HepG2 (cell line): Measurements from ENCODE around the gene RUVBL1. TPM values are rescaled to one million over a fixed set of nuclear protein-coding genes. Genes with fewer than 3 reads are reported as not detected.

ENCODE experiments used
- CC2D1A ChIP-seq: sonication (generic); formaldehyde crosslinking; IDR thresholded peaks from 2 replicates; pipeline ENCODE4 v1.8.1; 2023; ENCODE audit warnings: mild to moderate bottlenecking, missing genetic modification reagents
- CHD2 ChIP-seq: IDR thresholded peaks from 2 replicates; pipeline ENCODE4 v1.6.1; 2011; ENCODE audit warnings: low read depth, low read length, improper control_type of control experiment
- HCFC1 ChIP-seq: fragments of 150-350 bp; IDR thresholded peaks from 2 replicates; pipeline ENCODE4 v1.6.1; 2014; ENCODE audit warnings: low read depth, low read length
- JARID2 ChIP-seq: sonication (generic); formaldehyde crosslinking; IDR thresholded peaks from 2 replicates; pipeline ENCODE4 v1.8.1; 2023; ENCODE audit warnings: missing genetic modification reagents, inconsistent platforms; ENCODE audit not compliant: insufficient replicate concordance
- MAFK ChIP-seq, 2 experiments: IDR thresholded peaks in 1 of 2; conservative IDR thresholded peaks in 1 of 2; 2 replicates each; pipeline ENCODE4 v1.6.1; 2011; ENCODE audit warnings: improper control_type of control experiment in 2 of 2, low read length in 2 of 2
- NRL ChIP-seq: sonication (generic); formaldehyde crosslinking; IDR thresholded peaks from 2 replicates; pipeline ENCODE4 v1.5.0; 2020; ENCODE audit warnings: missing genetic modification reagents, mild to moderate bottlenecking, moderate library complexity, borderline replicate concordance
- PAWR ChIP-seq: sonication (generic); formaldehyde crosslinking; IDR thresholded peaks from 2 replicates; pipeline ENCODE4 v1.4.0; 2020; ENCODE audit warnings: missing genetic modification reagents, mild to moderate bottlenecking, borderline replicate concordance
- SMAD9 ChIP-seq: sonication (generic); formaldehyde crosslinking; IDR thresholded peaks from 2 replicates; pipeline ENCODE4 v1.5.1; 2020; ENCODE audit warnings: mild to moderate bottlenecking, missing genetic modification reagents
- SMC3 ChIP-seq: IDR thresholded peaks from 2 replicates; pipeline ENCODE4 v1.6.1; 2011; ENCODE audit warnings: low read length, improper control_type of control experiment
- SP2 ChIP-seq: sonication (generic); formaldehyde crosslinking; IDR thresholded peaks from 2 replicates; pipeline ENCODE4 v1.5.1; 2020; ENCODE audit warnings: mild to moderate bottlenecking, missing genetic modification reagents
- STAT5B ChIP-seq: sonication (generic); formaldehyde crosslinking; IDR thresholded peaks from 2 replicates; pipeline ENCODE4 v1.4.0; 2020; ENCODE audit warnings: missing genetic modification reagents
- ZBTB21 ChIP-seq: sonication (generic); formaldehyde crosslinking; IDR thresholded peaks from 2 replicates; pipeline ENCODE4 v1.4.0; 2020; ENCODE audit warnings: missing genetic modification reagents
- ZNF251 ChIP-seq: sonication (generic); formaldehyde crosslinking; IDR thresholded peaks from 2 replicates; pipeline ENCODE4 v1.9.0; 2021; ENCODE audit warnings: mild to moderate bottlenecking, missing genetic modification reagents
- ZNF274 ChIP-seq: sonication (generic); formaldehyde crosslinking; IDR thresholded peaks from 2 replicates; pipeline ENCODE4 v1.5.1; 2020; ENCODE audit warnings: mild to moderate bottlenecking, missing genetic modification reagents
- ZNF432 ChIP-seq: sonication (generic); formaldehyde crosslinking; IDR thresholded peaks from 2 replicates; pipeline ENCODE4 v1.5.0; 2020; ENCODE audit warnings: missing genetic modification reagents, mild to moderate bottlenecking, borderline replicate concordance
- ZNF549 ChIP-seq: sonication (generic); formaldehyde crosslinking; IDR thresholded peaks from 2 replicates; pipeline ENCODE4 v1.5.0; 2020; ENCODE audit warnings: missing genetic modification reagents
- polyA plus RNA-seq, 8 experiments: library from polyadenylated mRNA; depleted of rRNA in 3 of 8; stranded (reverse) in 7 of 8; unstranded in 1 of 8; fragments of >200 nt; fragmentation: Illumina TruSeq in 4 of 8; extraction: Trizol in 4 of 8; gene quantifications; 2 replicates each; pipeline versions ENCODE4 v1.2.1 to v1.2.3, GENCODE V29; 2011 to 2016; ENCODE audit warnings: low read depth in 4 of 8, missing spikeins in 1 of 8, mixed read lengths in 1 of 8; ENCODE audit not compliant: insufficient read depth in 1 of 8
- total RNA-seq, 5 experiments: library from RNA; depleted of rRNA; stranded (reverse); fragments of >200 nt; fragmentation: Illumina TruSeq; extraction: Trizol; gene quantifications; 2 replicates each; pipeline ENCODE4 v1.2.3, GENCODE V29; 2016; ENCODE audit warnings: low read depth in 1 of 5
- TF ChIP-seq, protein P1 (sequence below): sonication (generic); formaldehyde crosslinking; IDR thresholded peaks from 2 replicates; pipeline ENCODE4 v1.5.0; 2020; ENCODE audit warnings: missing genetic modification reagents
- TF ChIP-seq, protein P2 (sequence below): sonication (generic); formaldehyde crosslinking; IDR thresholded peaks from 2 replicates; pipeline ENCODE4 v1.8.0; 2022; ENCODE audit warnings: mild to moderate bottlenecking, missing genetic modification reagents, moderate library complexity
- TF ChIP-seq, protein P3 (sequence below): sonication (generic); formaldehyde crosslinking; IDR thresholded peaks from 2 replicates; pipeline ENCODE4 v1.8.1; 2023; ENCODE audit warnings: mild to moderate bottlenecking, inconsistent platforms, moderate library complexity, missing genetic modification reagents, borderline replicate concordance
- TF ChIP-seq, protein P4 (sequence below): sonication (generic); formaldehyde crosslinking; IDR thresholded peaks from 2 replicates; pipeline ENCODE4 v1.8.0; 2022; ENCODE audit warnings: mild to moderate bottlenecking, missing genetic modification reagents; ENCODE audit not compliant: insufficient replicate concordance
- TF ChIP-seq, protein P5 (sequence below): sonication (generic); formaldehyde crosslinking; conservative IDR thresholded peaks from 2 replicates; pipeline ENCODE4 v1.4.0; 2020; ENCODE audit warnings: mild to moderate bottlenecking, missing genetic modification reagents, moderate library complexity

The RUVBL1 gene
- total and polyA plus RNA-seq, 2 of the 13 experiments (the other 11 are each of a cell fraction or from before 2014, with no cell fraction given), result 32.7 to 86.3 TPM

DNA sequence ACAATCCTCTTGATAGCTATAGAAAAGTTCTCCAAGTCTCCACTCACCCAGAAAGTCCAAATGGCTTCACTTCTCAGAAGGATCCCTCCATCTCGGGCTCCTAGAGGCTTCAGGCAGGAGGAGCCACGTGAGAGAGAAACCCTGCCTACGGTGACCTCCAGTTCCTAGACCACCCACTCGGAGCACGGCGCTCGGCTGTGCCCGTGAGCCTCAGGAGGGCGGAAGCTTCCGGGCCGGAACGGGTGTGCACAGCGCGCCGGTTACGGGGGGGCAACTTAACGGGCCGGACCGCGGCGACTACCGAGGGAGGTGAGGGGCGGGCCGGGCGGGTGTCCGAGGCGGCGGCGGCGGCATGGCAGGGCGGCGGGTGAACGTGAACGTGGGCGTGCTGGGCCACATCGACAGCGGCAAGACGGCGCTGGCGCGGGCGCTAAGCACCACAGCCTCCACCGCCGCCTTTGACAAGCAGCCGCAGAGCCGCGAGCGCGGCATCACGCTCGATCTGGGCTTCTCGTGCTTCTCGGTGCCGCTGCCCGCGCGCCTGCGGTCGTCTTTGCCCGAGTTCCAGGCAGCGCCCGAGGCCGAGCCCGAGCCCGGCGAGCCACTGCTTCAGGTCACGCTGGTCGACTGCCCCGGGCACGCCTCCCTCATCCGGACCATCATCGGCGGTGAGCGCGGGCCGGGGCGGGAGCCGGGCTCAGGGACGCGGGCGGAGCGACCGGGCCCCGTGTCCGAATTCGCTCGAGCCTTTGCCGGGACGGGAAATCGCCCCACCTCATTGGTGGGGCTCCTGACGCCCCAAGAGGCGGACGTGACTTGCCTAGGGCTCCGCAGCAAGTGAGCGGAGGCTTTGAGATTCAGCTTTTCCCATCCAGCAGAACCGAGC, 29.8 kb upstream of the RUVBL1 start, which contains the start of gene EEFSEC (continued):
- TF ChIP-seq ZNF432 (CRISPR knock-in tag) (no peak), ZNF251 (CRISPR knock-in tag) (no peak), HCFC1 (peak; percentile 65; the same call in 1 of the 2 replicates), SMC3 (no peak), CC2D1A (CRISPR knock-in tag) (no peak), ZNF274 (peak; percentile 89; the same call in 1 of the 2 replicates), SP2 (peak; percentile 80), CHD2 (no peak), NRL (CRISPR knock-in tag) (peak; percentile 87), PAWR (CRISPR knock-in tag) (0 out of 2 replicates have a peak, but pooled peaks have one; percentile 42), STAT5B (CRISPR knock-in tag) (peak; percentile 88), SMAD9 (CRISPR knock-in tag) (no peak), JARID2 (CRISPR knock-in tag) (no peak), ZNF549 (CRISPR knock-in tag) (no peak), ZBTB21 (CRISPR knock-in tag) (no peak), MAFK (conservative IDR thresholded peaks at IDR 0.05 in 1 of 2, IDR thresholded peaks at IDR 0.05 in 1 of 2; ENCODE audit: low read length in 2 of 2) (no peak)
- TF ChIP-seq, protein P1, sequence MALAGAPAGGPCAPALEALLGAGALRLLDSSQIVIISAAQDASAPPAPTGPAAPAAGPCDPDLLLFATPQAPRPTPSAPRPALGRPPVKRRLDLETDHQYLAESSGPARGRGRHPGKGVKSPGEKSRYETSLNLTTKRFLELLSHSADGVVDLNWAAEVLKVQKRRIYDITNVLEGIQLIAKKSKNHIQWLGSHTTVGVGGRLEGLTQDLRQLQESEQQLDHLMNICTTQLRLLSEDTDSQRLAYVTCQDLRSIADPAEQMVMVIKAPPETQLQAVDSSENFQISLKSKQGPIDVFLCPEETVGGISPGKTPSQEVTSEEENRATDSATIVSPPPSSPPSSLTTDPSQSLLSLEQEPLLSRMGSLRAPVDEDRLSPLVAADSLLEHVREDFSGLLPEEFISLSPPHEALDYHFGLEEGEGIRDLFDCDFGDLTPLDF (CRISPR knock-in tag), result peak; percentile 41; the same call in 1 of the 2 replicates
- TF ChIP-seq, protein P2, sequence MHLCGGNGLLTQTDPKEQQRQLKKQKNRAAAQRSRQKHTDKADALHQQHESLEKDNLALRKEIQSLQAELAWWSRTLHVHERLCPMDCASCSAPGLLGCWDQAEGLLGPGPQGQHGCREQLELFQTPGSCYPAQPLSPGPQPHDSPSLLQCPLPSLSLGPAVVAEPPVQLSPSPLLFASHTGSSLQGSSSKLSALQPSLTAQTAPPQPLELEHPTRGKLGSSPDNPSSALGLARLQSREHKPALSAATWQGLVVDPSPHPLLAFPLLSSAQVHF (CRISPR knock-in tag), result peak; percentile 92
- TF ChIP-seq, protein P3, sequence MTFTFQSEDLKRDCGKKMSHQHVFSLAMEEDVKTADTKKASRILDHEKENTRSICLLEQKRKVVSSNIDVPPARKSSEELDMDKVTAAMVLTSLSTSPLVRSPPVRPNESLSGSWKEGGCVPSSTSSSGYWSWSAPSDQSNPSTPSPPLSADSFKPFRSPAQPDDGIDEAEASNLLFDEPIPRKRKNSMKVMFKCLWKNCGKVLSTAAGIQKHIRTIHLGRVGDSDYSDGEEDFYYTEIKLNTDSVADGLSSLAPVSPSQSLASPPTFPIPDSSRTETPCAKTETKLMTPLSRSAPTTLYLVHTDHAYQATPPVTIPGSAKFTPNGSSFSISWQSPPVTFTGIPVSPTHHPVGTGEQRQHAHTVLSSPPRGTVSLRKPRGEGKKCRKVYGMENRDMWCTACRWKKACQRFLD (CRISPR knock-in tag), result no peak; the same call in 1 of the 2 replicates
- TF ChIP-seq, protein P4, sequence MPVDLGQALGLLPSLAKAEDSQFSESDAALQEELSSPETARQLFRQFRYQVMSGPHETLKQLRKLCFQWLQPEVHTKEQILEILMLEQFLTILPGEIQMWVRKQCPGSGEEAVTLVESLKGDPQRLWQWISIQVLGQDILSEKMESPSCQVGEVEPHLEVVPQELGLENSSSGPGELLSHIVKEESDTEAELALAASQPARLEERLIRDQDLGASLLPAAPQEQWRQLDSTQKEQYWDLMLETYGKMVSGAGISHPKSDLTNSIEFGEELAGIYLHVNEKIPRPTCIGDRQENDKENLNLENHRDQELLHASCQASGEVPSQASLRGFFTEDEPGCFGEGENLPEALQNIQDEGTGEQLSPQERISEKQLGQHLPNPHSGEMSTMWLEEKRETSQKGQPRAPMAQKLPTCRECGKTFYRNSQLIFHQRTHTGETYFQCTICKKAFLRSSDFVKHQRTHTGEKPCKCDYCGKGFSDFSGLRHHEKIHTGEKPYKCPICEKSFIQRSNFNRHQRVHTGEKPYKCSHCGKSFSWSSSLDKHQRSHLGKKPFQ (CRISPR knock-in tag), result peak; percentile 88
- TF ChIP-seq, protein P5, sequence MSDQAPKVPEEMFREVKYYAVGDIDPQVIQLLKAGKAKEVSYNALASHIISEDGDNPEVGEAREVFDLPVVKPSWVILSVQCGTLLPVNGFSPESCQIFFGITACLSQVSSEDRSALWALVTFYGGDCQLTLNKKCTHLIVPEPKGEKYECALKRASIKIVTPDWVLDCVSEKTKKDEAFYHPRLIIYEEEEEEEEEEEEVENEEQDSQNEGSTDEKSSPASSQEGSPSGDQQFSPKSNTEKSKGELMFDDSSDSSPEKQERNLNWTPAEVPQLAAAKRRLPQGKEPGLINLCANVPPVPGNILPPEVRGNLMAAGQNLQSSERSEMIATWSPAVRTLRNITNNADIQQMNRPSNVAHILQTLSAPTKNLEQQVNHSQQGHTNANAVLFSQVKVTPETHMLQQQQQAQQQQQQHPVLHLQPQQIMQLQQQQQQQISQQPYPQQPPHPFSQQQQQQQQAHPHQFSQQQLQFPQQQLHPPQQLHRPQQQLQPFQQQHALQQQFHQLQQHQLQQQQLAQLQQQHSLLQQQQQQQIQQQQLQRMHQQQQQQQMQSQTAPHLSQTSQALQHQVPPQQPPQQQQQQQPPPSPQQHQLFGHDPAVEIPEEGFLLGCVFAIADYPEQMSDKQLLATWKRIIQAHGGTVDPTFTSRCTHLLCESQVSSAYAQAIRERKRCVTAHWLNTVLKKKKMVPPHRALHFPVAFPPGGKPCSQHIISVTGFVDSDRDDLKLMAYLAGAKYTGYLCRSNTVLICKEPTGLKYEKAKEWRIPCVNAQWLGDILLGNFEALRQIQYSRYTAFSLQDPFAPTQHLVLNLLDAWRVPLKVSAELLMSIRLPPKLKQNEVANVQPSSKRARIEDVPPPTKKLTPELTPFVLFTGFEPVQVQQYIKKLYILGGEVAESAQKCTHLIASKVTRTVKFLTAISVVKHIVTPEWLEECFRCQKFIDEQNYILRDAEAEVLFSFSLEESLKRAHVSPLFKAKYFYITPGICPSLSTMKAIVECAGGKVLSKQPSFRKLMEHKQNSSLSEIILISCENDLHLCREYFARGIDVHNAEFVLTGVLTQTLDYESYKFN, result peak; percentile 67
